Kidney (tissue), 14 donors: ENCODE data around the gene KIRREL3. TPM values are rescaled to one million over a fixed set of nuclear protein-coding genes. Genes with fewer than 3 reads are reported as not detected.

Experiments used
- DNase-seq, 5 donors: peaks; one replicate each; pipeline ENCODE4 v3.0.0-alpha.2; 2013 to 2020
- FAIRE-seq: peaks from 2 replicates; lab custom pipeline; 2012; peaks lifted over from hg19 to GRCh38; lab: Jason Lieb, UNC
- H3K27ac ChIP-seq, 2 donors: one replicate each; pipeline ENCODE4 v1.7.0; 2013; ENCODE audit warnings: low read depth in 2 of 2, low read length in 2 of 2, inconsistent platforms in 1 of 2
- H3K27me3 ChIP-seq: one replicate; pipeline ENCODE4 v1.7.1; 2013; ENCODE audit warnings: low read length, inconsistent platforms; ENCODE audit not compliant: control insufficient read depth, insufficient read depth
- H3K36me3 ChIP-seq, 3 donors: one replicate each; pipeline versions ENCODE4 v1.7.0 to v1.7.1; 2013; ENCODE audit warnings: low read length in 3 of 3, control low read depth in 1 of 3, inconsistent platforms in 1 of 3; ENCODE audit not compliant: insufficient read depth in 3 of 3, control insufficient read depth in 2 of 3
- H3K4me1 ChIP-seq, 3 donors: one replicate each; pipeline versions ENCODE4 v1.7.0 to v1.7.1; 2013; ENCODE audit warnings: low read length in 3 of 3, inconsistent platforms in 1 of 3, low read depth in 1 of 3; ENCODE audit not compliant: control insufficient read depth in 2 of 3, insufficient read depth in 2 of 3
- H3K4me3 ChIP-seq, 3 donors: one replicate each; pipeline versions ENCODE4 v1.7.0 to v1.8.1; 2013; ENCODE audit warnings: low read length in 3 of 3, control low read depth in 1 of 3, inconsistent platforms in 1 of 3
- H3K9ac ChIP-seq, 3 donors: one replicate each; pipeline versions ENCODE4 v1.7.0 to v1.7.1; 2013; ENCODE audit warnings: low read length in 3 of 3, control low read depth in 1 of 3, inconsistent platforms in 1 of 3
- H3K9me3 ChIP-seq, 3 donors: one replicate each; pipeline versions ENCODE4 v1.7.0 to v1.7.1; 2013; ENCODE audit warnings: low read length in 3 of 3, control low read depth in 1 of 3, inconsistent platforms in 1 of 3; ENCODE audit not compliant: control insufficient read depth in 2 of 3, insufficient read depth in 1 of 3
- intact Hi-C: fragments of 100-400 bp; cut with DNase I; formaldehyde crosslinking; loops from one replicate; pipeline ENCODE4 v1.11.1; 2022
- polyA plus RNA-seq: library from polyadenylated mRNA; stranded (reverse); fragments of 350-450 nt; fragmentation: Illumina TruSeq; extraction: RNeasy Lipid Tissue Mini Kit (QIAGEN cat#74804); gene quantifications from one replicate; pipeline ENCODE4 v1.2.3, GENCODE V29; 2014; ENCODE audit warnings: low read depth, low replicate concordance; ENCODE audit not compliant: insufficient read depth
- total RNA-seq: library from RNA; stranded (reverse); fragmentation: NEBNext Ultra II Directional; extraction: Animal tissue kit (Norgen Biotek cat#: 25700); gene quantifications from one replicate; pipeline ENCODE4 v1.2.1, GENCODE V29; 2021
- TF ChIP-seq, protein P1 (sequence below): IDR thresholded peaks from 3 replicates; pipeline ENCODE4 v1.5.1; 2012; ENCODE audit warnings: mild to moderate bottlenecking, moderate library complexity, borderline replicate concordance; ENCODE audit not compliant: insufficient read depth; ENCODE audit errors: extremely low read depth
- donor health status: control.
- donor health status: control.
- donor health status: control.
- donor health status: control.
- donor health status: control.
- donor health status: DM: yes; HTN: yes; CAD: no.
- donor health status: Normal renal cell carcinoma (clear cell type).

The KIRREL3 gene
- total and polyA plus RNA-seq, 2 donors from 2014 or later = 0.19 to 0.22 TPM

DNA sequence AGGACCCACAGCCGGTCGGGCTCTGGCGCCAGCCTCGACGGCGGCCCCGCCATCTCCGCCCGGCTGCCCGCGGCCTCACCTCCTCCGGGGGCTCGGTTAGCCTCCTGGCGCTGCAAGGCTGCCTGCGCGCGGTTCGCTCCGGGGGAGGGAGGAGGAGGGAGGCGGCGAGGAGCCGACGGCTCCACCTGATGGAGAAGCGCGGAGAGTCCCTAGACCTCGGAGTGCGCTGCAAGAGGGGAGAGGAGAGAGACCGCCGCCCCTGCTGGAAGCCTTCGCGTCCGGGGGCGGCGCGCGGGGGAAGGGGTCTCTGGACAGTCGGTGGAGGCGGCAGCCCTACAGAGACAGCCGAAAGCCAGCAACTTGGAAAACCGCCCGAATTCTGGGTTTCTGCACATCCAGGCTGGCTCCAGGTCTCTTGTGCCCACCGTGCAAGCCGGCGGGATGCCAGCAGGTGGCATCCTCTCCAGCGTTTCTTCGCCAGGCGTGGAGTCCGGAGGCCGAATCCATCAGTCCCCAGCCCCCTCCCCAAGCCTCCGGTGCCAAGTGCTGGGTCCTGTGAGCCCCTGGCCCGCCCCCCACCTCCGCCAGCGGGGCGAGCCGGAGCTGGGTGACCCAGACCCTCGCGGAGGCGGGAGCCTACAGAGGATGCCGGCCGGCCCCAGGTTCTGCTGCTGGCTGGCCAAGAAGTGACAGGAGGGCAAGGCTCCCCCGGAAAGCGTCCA, 2.9 kb upstream of the KIRREL3 start:
- H3K27me3 ChIP-seq = peaks cover 25% of the 10 kb centered on the region
- no peak overlapping the region for H3K9ac ChIP-seq
- no peak for FAIRE-seq
- TF ChIP-seq, protein P1, sequence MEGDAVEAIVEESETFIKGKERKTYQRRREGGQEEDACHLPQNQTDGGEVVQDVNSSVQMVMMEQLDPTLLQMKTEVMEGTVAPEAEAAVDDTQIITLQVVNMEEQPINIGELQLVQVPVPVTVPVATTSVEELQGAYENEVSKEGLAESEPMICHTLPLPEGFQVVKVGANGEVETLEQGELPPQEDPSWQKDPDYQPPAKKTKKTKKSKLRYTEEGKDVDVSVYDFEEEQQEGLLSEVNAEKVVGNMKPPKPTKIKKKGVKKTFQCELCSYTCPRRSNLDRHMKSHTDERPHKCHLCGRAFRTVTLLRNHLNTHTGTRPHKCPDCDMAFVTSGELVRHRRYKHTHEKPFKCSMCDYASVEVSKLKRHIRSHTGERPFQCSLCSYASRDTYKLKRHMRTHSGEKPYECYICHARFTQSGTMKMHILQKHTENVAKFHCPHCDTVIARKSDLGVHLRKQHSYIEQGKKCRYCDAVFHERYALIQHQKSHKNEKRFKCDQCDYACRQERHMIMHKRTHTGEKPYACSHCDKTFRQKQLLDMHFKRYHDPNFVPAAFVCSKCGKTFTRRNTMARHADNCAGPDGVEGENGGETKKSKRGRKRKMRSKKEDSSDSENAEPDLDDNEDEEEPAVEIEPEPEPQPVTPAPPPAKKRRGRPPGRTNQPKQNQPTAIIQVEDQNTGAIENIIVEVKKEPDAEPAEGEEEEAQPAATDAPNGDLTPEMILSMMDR = no peak
- intact Hi-C loops = no loop called here
- DNase-seq = peak; percentile 70 to 90 (median 85)
- no peak overlapping the region for H3K27ac ChIP-seq
- H3K4me1 ChIP-seq = peaks cover 0 to 7% (median 0%) of the 10 kb centered on the region in 3 donors
- no peaks in the 10 kb centered on the region for H3K9me3 ChIP-seq
- H3K4me3 ChIP-seq = no peak overlapping the region
- H3K36me3 ChIP-seq = no peaks in the 10 kb centered on the region

DNA sequence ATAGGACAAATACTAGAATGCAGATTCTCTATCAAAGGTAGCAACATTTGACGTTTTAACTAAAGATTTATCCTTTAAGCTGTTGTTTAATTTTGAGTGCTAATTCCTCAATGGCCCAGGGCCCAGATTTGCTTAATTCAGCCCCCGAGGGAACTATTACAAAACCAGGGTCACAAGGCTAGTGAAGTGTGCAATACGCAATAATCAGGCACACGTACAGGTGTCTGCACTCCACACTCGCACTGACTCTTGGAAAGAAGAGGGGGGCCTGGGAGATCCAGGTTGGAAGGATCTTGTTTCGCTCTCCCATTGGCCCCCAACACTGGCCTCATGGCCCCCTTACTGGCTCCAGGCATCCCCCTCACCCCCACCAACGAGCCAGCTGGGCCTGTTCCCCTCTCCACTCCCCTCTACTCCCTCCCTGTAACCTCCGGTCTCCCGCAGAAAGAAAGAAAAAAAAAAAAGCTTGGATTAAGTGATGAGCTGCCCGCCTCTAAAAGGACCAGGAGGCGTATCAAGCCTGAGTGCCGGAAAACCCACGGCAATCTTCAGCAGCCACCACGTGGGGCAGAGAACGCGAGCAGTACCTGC, 2.2 kb upstream of the KIRREL3 start:
- Histone ChIP-seq H3K4me1 (peaks cover 0 to 7% (median 0%) of the 10 kb centered on the region in 3 donors), H3K27me3 (peaks cover 28% of the 10 kb centered on the region), H3K9ac (no peak overlapping the region), H3K4me3 (no peak overlapping the region), H3K9me3 (no peaks in the 10 kb centered on the region), H3K27ac (no peak overlapping the region), H3K36me3 (no peaks in the 10 kb centered on the region)
- no peak for DNase-seq
- TF ChIP-seq, protein P1 = no peak
- intact Hi-C loops = no loop called here
- FAIRE-seq = no peak

DNA sequence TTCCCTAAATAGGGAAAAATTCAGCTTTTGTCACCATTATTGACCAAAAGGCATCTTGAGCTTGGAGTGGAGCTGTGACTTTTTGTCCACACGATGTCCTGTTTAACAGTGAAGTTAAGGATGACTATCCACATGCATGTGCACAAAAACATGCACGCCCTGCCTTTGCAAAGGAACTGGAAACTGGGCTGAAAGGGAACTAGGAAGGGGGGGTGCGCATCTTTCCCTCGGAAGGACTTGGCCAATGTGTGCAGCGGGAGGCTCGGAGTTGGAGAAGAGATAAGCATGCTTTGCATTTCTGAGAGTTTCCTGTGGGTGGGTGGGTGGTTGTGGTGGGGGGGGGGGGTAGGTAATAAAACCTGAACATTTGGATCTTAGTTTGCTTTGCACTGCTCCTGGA, 411 bp upstream of the KIRREL3 start:
- Histone ChIP-seq H3K9me3 (no peaks in the 10 kb centered on the region), H3K27me3 (peaks cover 28% of the 10 kb centered on the region), H3K4me3 (peak overlapping the region in 2 of 3 donors; percentile 37 to 57), H3K9ac (peak overlapping the region in 1 of 3 donors; percentile 38), H3K27ac (no peak overlapping the region), H3K36me3 (no peaks in the 10 kb centered on the region), H3K4me1 (peaks cover 0 to 7% (median 0%) of the 10 kb centered on the region in 3 donors)
- FAIRE-seq (no peak), DNase-seq (peak in 1 of 5 donors; percentile 33)
- intact Hi-C loops = no loop called here
- TF ChIP-seq, protein P1 = no peak
